ENCODE measurements around the gene KMT2A.

GRCh38 chr11:118398791-118399559, 37.3 kb upstream of the KMT2A start:
- TF ChIP-seq ETS1 (IDR thresholded peaks at IDR 0.05) = no peak
- no peak for TF ChIP-seq CTCF (conservative IDR thresholded peaks at IDR 0.05; ENCODE audit: low read depth in 2 of 2)
- TF ChIP-seq POLR2AphosphoS5 (IDR thresholded peaks at IDR 0.05; ENCODE audit: low read depth) = no peak
- no peak for TF ChIP-seq EZH2 (IDR thresholded peaks at IDR 0.05; ENCODE audit: low read depth, unreplicated experiment)
- no peak for TF ChIP-seq EZH2phosphoT487 (IDR thresholded peaks at IDR 0.05; ENCODE audit: unreplicated experiment)
- TF ChIP-seq REST (IDR thresholded peaks at IDR 0.05; ENCODE audit: unreplicated experiment) = no peak
- TF ChIP-seq CREB1 (CRISPR knock-in tag; IDR thresholded peaks at IDR 0.05; ENCODE audit: low read depth) = no peak
- TF ChIP-seq ZNF114 (CRISPR knock-in tag; IDR thresholded peaks at IDR 0.05) = no peak
- no peak for TF ChIP-seq JUNB (IDR thresholded peaks at IDR 0.05; ENCODE audit: unreplicated experiment)
- no peak for TF ChIP-seq NANOG (IDR thresholded peaks at IDR 0.05; ENCODE audit: borderline replicate concordance)
- no peak for TF ChIP-seq ZNF462 (CRISPR knock-in tag; IDR thresholded peaks at IDR 0.05)
